Panc1 (cell line): Measurements from ENCODE around the gene KCNH1.

Experiments
- POLR2AphosphoS5 ChIP-seq: IDR thresholded peaks from 2 replicates; pipeline ENCODE4 v1.6.1; 2012; ENCODE audit warnings: mild to moderate bottlenecking, low read depth, low read length, moderate library complexity
- REST ChIP-seq, 2 experiments: IDR thresholded peaks; 2 replicates each; pipeline ENCODE4 v1.6.1; 2011 to 2012; ENCODE audit warnings: low read depth in 2 of 2, control low read depth in 1 of 2, low read length in 1 of 2, mild to moderate bottlenecking in 1 of 2, moderate library complexity in 1 of 2; ENCODE audit not compliant: insufficient read depth in 1 of 2
- SIN3A ChIP-seq: IDR thresholded peaks from 2 replicates; pipeline ENCODE4 v1.6.1; 2012; ENCODE audit warnings: low read depth, mild to moderate bottlenecking, low read length, moderate library complexity, borderline replicate concordance; ENCODE audit not compliant: insufficient read depth
- TF ChIP-seq, protein P1 (sequence below): fragments of 450-650 bp; IDR thresholded peaks from 2 replicates; pipeline ENCODE4 v1.5.1; 2017; ENCODE audit warnings: mild to moderate bottlenecking

GRCh38 chr1:210817385-210818275, 316.3 kb downstream of the KCNH1 start:
- TF ChIP-seq, protein P1, sequence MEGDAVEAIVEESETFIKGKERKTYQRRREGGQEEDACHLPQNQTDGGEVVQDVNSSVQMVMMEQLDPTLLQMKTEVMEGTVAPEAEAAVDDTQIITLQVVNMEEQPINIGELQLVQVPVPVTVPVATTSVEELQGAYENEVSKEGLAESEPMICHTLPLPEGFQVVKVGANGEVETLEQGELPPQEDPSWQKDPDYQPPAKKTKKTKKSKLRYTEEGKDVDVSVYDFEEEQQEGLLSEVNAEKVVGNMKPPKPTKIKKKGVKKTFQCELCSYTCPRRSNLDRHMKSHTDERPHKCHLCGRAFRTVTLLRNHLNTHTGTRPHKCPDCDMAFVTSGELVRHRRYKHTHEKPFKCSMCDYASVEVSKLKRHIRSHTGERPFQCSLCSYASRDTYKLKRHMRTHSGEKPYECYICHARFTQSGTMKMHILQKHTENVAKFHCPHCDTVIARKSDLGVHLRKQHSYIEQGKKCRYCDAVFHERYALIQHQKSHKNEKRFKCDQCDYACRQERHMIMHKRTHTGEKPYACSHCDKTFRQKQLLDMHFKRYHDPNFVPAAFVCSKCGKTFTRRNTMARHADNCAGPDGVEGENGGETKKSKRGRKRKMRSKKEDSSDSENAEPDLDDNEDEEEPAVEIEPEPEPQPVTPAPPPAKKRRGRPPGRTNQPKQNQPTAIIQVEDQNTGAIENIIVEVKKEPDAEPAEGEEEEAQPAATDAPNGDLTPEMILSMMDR: no peak
- TF ChIP-seq POLR2AphosphoS5 (no peak), REST (IDR thresholded peaks at IDR 0.05; ENCODE audit: insufficient read depth in 1 of 2, low read depth in 2 of 2, low read length in 1 of 2) (no peak), SIN3A (no peak)
